RCC 7860 (cell line): ENCODE measurements around the gene GLRA2.
"Not testable (repeated sequence)": the region's sequence is repeated elsewhere in the genome, so short reads cannot be mapped to it uniquely, and the experiment has no call there.

Experiments
- DNase-seq: peaks from one replicate; pipeline ENCODE4 v3.0.0-alpha.2; 2015; ENCODE audit warnings: low spot score
- FAIRE-seq: peaks from 2 replicates; lab custom pipeline; 2012; peaks lifted over from hg19 to GRCh38; lab: Jason Lieb, UNC

Gene GLRA2

DNA sequence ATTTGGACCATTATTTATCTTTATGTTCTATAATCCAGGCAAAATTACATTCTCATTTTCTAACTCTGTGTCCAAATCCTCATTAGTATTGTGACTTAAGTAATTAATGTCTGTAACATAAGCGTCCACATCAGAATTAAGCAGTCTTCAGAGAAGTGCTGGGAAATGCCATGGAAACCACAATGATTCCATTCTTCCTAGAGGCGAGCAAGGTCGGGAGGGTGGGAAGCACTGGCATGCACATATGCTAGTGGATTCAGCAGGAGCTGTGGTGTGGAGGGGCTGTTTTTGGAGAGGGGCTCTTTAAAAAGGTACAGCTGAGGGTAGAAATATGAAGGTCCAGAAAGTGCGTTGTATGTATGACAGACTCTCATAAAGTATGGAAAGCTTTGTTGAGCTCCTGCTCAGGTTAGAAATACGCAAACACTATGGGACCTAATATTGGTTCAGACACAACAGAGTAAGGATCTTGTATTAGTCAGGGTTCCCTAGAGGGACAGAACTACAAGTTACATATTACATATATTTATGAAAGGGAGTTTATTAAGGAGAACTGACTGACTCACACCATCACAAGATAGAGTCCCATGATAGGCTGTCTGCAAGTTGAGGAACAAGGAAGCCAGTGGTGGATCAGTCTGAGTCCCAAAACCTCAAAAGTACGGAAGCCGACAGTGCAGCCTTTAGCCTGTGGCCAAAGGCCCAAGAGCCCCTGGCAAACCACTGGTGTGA is 61.5 kb downstream of the GLRA2 start:
- FAIRE-seq (no peak), DNase-seq (no peak)

GRCh38 chrX:14591976-14592375 is 62.6 kb downstream of the GLRA2 start:
- FAIRE-seq (no peak), DNase-seq (no peak)

DNA sequence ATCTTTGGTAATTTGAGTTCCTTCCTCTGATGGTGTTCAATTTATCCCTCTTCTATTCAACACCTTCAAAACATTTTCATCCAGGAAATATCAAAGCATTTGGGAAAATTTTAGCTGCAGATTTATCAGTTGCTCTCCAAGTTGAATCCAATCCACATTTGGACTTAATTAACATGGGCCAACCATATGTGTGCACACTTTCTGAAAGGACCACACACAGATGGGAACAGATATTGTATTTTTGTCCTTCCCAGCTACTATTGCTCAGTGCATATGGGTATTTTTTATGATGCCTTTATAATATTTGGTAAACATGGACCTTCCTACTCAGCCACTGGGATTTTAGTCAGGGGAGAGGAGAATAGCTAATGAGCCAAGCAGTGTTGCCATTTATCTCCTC is 65.2 kb downstream of the GLRA2 start:
- DNase-seq (no peak), FAIRE-seq (no peak)

GRCh38 chrX:14598330-14598729 is 69.0 kb downstream of the GLRA2 start:
- DNase-seq (no peak), FAIRE-seq (no peak)

- DNase-seq (no peak), FAIRE-seq (no peak)
Measured at GRCh38 chrX:14607446-14607985, 78.2 kb downstream of the GLRA2 start.

GRCh38 chrX:14612450-14612849 is 83.1 kb downstream of the GLRA2 start:
- not testable (repeated sequence) for DNase-seq, FAIRE-seq

GRCh38 chrX:14616301-14616700 is 87.0 kb downstream of the GLRA2 start:
- FAIRE-seq (no peak), DNase-seq (no peak)

DNA sequence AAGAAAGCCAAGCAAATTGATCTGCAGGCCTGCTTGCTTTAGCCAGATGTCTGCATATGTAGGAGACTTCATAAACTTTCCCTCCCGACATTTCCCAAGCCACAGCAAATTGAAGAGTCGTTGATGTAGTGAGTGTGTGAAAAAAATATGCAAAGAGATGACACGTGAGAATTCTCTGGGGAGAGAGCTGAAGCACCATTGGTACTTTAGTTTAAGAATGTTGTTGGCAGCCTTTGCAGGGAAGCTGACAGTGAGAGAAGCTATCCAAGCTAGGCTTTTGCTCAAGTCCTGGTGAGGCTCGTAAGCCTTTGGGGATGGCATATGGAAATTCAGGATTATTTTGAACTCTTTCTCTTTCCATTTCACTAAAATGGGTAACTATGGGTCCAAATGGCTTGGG is 87.5 kb downstream of the GLRA2 start:
- FAIRE-seq = no peak
- DNase-seq = no peak

DNA sequence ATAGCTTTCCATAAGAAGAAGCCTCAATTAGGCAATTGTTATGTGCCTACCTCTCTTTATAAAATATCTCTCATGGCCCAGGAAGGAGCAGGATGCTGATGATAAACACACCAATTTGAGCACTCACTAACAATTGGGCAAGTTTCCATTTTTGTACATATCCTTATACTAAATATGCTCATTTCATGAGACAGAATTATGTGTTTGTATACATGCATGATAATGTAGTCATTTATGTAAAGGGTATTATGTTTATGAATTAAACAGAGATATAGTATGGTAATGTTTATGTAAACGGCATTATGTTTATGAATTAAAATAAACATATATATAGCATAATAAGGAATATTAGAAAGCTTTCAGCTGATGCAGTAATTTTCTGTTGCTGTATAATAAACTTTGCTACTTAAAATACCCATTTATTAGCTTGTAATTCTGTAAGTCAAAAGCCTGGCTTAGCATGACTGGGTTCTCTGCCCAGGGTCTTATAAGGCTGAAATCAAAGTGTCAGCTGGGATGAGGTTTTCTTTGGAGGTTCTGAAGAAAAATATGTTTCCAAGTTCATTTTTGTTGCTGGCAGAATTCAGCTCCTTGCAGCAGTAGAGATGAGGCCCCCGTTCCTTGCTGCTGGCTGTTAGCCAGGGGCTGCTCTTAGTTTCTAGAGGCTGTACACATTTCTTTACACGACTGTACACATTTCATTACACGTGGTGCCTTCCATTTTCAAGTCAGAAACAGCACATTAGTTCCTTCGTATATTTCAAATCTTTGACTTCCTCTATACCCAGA is 89.0 kb downstream of the GLRA2 start:
- FAIRE-seq (no peak), DNase-seq (no peak)

DNA sequence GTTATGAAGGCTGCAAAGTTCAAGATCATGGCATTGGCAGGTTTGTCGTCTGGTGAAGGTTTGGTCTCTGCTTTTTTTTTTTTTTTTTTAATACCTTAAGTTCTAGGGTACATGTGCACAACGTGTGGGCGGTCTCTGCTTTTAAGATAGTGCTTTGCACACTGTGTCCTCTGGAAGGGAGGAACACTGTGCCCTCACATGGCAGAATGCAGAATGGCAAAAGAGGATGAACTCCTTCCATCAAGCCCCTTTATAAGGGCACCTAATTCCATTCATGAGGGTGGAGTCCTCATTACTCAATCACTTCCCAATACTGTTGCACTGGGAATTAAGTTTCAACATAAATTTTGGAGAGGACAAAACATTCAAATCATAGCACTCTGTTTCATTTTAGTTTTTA is 101.4 kb downstream of the GLRA2 start:
- no peak for FAIRE-seq
- DNase-seq = no peak

DNA sequence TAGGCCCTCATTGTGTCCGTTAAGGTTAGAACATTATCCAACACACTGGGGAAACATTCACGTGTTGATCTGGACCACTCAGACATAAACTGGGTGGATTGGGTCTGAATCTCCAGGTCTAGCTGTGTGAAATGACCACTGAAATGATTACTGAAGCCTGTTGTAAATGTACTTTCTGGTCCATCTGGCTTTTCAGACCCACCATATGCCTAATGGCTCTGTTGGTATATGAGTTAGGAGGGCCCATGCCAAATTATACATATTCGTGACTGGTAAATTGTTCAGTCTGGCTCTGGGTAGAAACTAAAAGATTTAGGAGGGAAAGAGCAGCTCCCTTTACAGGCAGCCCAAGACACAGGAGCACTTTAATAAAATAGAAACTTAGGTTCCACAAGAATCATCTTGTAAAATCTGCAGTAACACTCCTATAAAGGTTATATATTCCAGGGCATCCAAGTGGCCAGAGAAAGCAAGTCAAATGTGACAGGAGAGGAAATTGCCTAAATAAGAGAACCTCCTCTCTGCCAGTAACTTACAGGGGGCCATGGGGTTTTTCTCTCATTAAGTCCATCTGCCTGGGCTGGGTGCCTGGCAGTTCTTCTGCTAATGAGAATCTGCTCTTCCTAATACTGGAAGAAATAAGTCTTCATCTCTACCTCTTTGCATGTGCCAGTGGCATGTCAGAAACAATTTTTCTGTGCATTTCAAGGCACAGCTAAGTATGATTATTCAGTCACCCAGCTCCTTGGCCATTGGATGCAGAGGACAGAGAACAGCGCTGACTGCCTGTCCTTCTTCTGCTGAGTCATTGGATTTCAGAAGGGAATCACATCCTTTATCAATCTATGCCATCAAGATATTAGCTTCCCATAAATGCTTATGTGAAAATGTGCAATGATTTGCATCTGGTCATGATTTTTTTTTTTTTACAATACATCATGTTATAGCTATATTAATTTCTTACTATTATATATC is 112.6 kb downstream of the GLRA2 start:
- FAIRE-seq = no peak
- no peak for DNase-seq

- FAIRE-seq (no peak), DNase-seq (no peak)
Measured at GRCh38 chrX:14660970-14661369, 131.6 kb downstream of the GLRA2 start.

DNA sequence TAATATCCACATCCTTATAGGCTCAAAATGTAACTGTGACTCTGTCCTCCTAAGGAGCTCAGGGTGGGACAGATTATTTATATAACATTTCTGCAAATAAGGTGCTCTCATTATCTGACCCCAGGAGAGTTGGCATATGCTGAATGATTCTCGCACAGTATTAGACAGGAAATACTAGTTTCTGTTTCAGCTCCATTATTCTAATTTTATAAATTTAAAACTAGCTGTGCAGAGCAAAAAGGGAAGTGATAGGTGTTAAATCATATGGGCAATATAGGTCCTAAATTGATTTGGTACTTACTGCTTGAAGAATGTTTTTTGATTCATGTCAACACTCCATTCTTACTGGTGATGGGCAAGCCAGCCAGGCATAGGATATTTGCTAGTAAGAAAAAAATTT is 141.5 kb downstream of the GLRA2 start:
- FAIRE-seq (no peak), DNase-seq (no peak)

DNA sequence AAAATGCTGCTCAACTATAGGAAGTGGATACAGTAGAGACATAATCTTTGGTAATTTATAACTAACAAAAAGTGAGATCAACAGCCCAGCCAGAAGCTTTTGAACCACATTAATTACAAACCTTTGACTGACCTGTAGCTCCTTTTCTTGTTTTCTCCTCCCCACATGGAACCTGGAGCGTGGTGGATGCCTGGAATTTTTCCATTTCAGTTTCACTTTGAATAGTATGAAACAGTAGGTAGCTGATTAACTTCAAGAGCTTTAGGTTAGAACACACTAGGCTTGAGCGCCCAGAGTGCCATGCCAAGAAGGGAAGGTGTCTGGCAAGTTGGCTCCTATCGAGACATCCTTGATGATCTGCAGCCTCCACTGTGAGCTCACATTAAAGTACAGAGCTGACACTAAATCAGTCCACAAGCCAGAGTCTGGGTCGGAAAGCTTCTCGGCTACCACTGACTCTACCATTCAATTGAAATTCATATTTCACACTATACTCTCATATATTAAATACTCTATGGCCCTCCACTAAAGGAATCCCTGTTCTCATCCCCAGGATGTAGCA is 143.4 kb downstream of the GLRA2 start:
- DNase-seq (peak; percentile 15), FAIRE-seq (peak; percentile 94)

GRCh38 chrX:14673236-14673635 is 143.9 kb downstream of the GLRA2 start:
- DNase-seq = no peak
- no peak for FAIRE-seq

DNA sequence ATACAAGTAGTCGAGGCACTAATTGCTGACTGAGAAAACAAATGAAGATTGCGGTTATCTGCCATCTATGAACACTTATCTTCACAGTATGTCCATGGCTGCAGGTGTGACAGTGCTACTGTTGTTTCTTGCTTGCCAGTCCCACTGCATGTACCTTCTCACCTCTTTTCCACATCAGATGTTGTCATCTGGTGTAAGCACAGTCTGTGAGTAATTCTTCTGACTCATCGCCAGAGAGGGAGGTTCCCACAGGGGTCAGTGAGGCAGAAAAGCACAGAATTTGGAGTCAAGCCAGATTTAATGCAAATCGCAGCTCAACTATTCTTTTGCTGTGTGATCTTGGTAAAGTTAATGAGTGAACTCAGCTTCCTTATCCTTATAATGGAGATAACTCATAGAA is 144.4 kb downstream of the GLRA2 start:
- DNase-seq = peak; percentile 87

GRCh38 chrX:14675500-14675899 is 146.2 kb downstream of the GLRA2 start:
- FAIRE-seq (no peak), DNase-seq (no peak)

More for the DNA sequence above, 144.4 kb downstream of the GLRA2 start:
- peak; percentile 99 for FAIRE-seq

GRCh38 chrX:14676431-14676830 is 147.1 kb downstream of the GLRA2 start:
- no peak for DNase-seq
- FAIRE-seq = no peak

GRCh38 chrX:14688331-14688730 is 159.0 kb downstream of the GLRA2 start:
- not testable (repeated sequence) for DNase-seq, FAIRE-seq

GRCh38 chrX:14690553-14690952 is 161.2 kb downstream of the GLRA2 start:
- FAIRE-seq (no peak), DNase-seq (no peak)
